HepG2 (cell line): ENCODE results near the gene GHRL. TPM values are rescaled to one million over a fixed set of nuclear protein-coding genes. Genes with fewer than 3 reads are reported as not detected.

Experiments used
- ATAC-seq: fragments of 200-7000 bp; cut with Tn5 transposase; 3 replicates; pipeline ENCODE4 v1.9.1; 2020; ENCODE audit warnings: mild to moderate bottlenecking, moderate library complexity
- BruUV-seq: library from RNA; stranded (reverse); fragments of 400-500 nt; replicated peaks from 2 replicates; lab custom pipeline; 2021; lab: Mats Ljungman, UMichigan
- CTCF ChIA-PET: fragments of 300-600 bp; formaldehyde crosslinking; extraction: SDS; loops from one replicate; lab custom pipeline; 2021; ENCODE audit warnings: low total read pairs, inconsistent platforms, low intra/inter-chr PET ratio; lab: Yijun Ruan, JAX
- POLR2A ChIA-PET: fragments of 350-600 bp; sonication (Branson Sonifier 250); formaldehyde crosslinking; loops from one replicate; lab custom pipeline; 2020; ENCODE audit warnings: antibody characterized with exemption, inconsistent platforms; lab: Yijun Ruan, JAX
- DNase-seq: peaks from one replicate; pipeline ENCODE4 v3.0.0-alpha.2; 2015; ENCODE audit warnings: low spot score
- FAIRE-seq: peaks from 3 replicates; lab custom pipeline; 2011; peaks lifted over from hg19 to GRCh38; lab: Jason Lieb, UNC
- H2AFZ ChIP-seq: one replicate; pipeline ENCODE4 v1.6.1; 2011; ENCODE audit warnings: low read length, inconsistent platforms
- H3K27ac ChIP-seq: fragments of 300-600 bp; 3 replicates; pipeline ENCODE4 v1.8.0; 2011; ENCODE audit warnings: mixed run types, mild to moderate bottlenecking, mixed read lengths, low read length, inconsistent platforms; ENCODE audit not compliant: insufficient read depth; ENCODE audit errors: extremely low read length
- H3K27me3 ChIP-seq, 2 experiments: fragments of 200-600 bp in 1 of 2; 2 replicates in 1 of 2; 3 replicates in 1 of 2; pipeline versions ENCODE4 v1.6.0 to v1.8.0; 2011; ENCODE audit warnings: low read length in 2 of 2, mild to moderate bottlenecking in 2 of 2, moderate library complexity in 2 of 2, inconsistent platforms in 1 of 2; ENCODE audit not compliant: insufficient read depth in 2 of 2, control insufficient read depth in 1 of 2
- H3K36me3 ChIP-seq, 2 experiments: fragments of 200-600 bp in 1 of 2; replicated peaks in 1 of 2; 2 replicates in 1 of 2; 3 replicates in 1 of 2; pipeline versions ENCODE4 v1.5.1 to v1.8.0; 2011; ENCODE audit warnings: low read length in 2 of 2, inconsistent platforms in 1 of 2; ENCODE audit not compliant: insufficient read depth in 2 of 2, control insufficient read depth in 1 of 2
- H3K4me1 ChIP-seq: 2 replicates; pipeline ENCODE4 v1.5.1; 2012; ENCODE audit warnings: low read length, inconsistent platforms; ENCODE audit not compliant: insufficient read depth
- H3K4me2 ChIP-seq: 2 replicates; pipeline ENCODE4 v1.6.0; 2011; ENCODE audit warnings: low read depth, low read length, inconsistent platforms
- H3K4me3 ChIP-seq, 3 experiments: fragments of 200-600 bp in 1 of 3; sonication (generic), shearing (Covaris generic) in 1 of 3; replicated peaks in 1 of 3; 2 replicates each; pipeline ENCODE4 v1.5.1; 2011 to 2016; ENCODE audit warnings: low read length in 3 of 3, inconsistent platforms in 2 of 3, low read depth in 2 of 3, mild to moderate bottlenecking in 2 of 3, control low read depth in 1 of 3, mixed read lengths in 1 of 3; ENCODE audit not compliant: insufficient read depth in 1 of 3
- H3K79me2 ChIP-seq: one replicate; pipeline ENCODE4 v1.6.1; 2011; ENCODE audit warnings: low read length, inconsistent platforms; ENCODE audit not compliant: insufficient read depth
- H3K9ac ChIP-seq: 2 replicates; pipeline ENCODE4 v1.6.0; 2011; ENCODE audit warnings: mild to moderate bottlenecking, low read depth, low read length, inconsistent platforms; ENCODE audit not compliant: insufficient read depth
- H3K9me3 ChIP-seq: 2 replicates; pipeline ENCODE4 v1.5.1; 2012; ENCODE audit warnings: mild to moderate bottlenecking, low read length
- H4K20me1 ChIP-seq: 2 replicates; pipeline ENCODE4 v1.6.0; 2011; ENCODE audit warnings: inconsistent platforms, mild to moderate bottlenecking, low read length, moderate library complexity; ENCODE audit not compliant: insufficient read depth
- GMEB1 ChIP-seq: sonication (generic); formaldehyde crosslinking; IDR thresholded peaks from 2 replicates; pipeline ENCODE4 v1.5.1; 2020; ENCODE audit warnings: missing genetic modification reagents, mild to moderate bottlenecking, borderline replicate concordance
- MAFK ChIP-seq, 2 experiments: IDR thresholded peaks in 1 of 2; conservative IDR thresholded peaks in 1 of 2; 2 replicates each; pipeline ENCODE4 v1.6.1; 2011; ENCODE audit warnings: improper control_type of control experiment in 2 of 2, low read length in 2 of 2
- MAZ ChIP-seq, 2 experiments: sonication (generic) in 1 of 2; formaldehyde crosslinking in 1 of 2; IDR thresholded peaks; 2 replicates each; pipeline versions ENCODE4 v1.5.0 to v1.6.1; 2012 to 2020; ENCODE audit warnings: low read depth in 2 of 2, mild to moderate bottlenecking in 2 of 2, borderline replicate concordance in 1 of 2, improper control_type of control experiment in 1 of 2, low read length in 1 of 2, missing genetic modification reagents in 1 of 2, moderate library complexity in 1 of 2
- PBX3 ChIP-seq: sonication (generic); formaldehyde crosslinking; IDR thresholded peaks from 2 replicates; pipeline ENCODE4 v1.8.1; 2023; ENCODE audit warnings: missing genetic modification reagents, inconsistent platforms, borderline replicate concordance
- PLRG1 ChIP-seq: fragments of 450-650 bp; conservative IDR thresholded peaks from 2 replicates; pipeline ENCODE4 v1.6.1; 2016
- SKIL ChIP-seq: sonication (generic); formaldehyde crosslinking; IDR thresholded peaks from 2 replicates; pipeline ENCODE4 v1.8.0; 2022; ENCODE audit warnings: missing genetic modification reagents, mild to moderate bottlenecking, moderate library complexity, borderline replicate concordance
- SOX6 ChIP-seq, 2 experiments: fragments of 450-650 bp in 1 of 2; sonication (generic) in 1 of 2; formaldehyde crosslinking in 1 of 2; IDR thresholded peaks; 2 replicates each; pipeline versions ENCODE4 v1.4.0 to v1.6.1; 2017 to 2020; ENCODE audit warnings: antibody characterized with exemption in 1 of 2, mild to moderate bottlenecking in 1 of 2, missing genetic modification reagents in 1 of 2
- TOE1 ChIP-seq: sonication (generic); formaldehyde crosslinking; IDR thresholded peaks from 2 replicates; pipeline ENCODE4 v1.4.0; 2020; ENCODE audit warnings: mild to moderate bottlenecking, missing genetic modification reagents
- ZNF430 ChIP-seq: sonication (generic); formaldehyde crosslinking; IDR thresholded peaks from 2 replicates; pipeline ENCODE4 v1.9.0; 2021; ENCODE audit warnings: mild to moderate bottlenecking, missing genetic modification reagents
- WGBS: methylation state at CpG from one replicate; pipeline ENCODE4 v1.1.6; 2017; ENCODE audit warnings: low lambda C conversion rate; 5-methylcytosine and 5-hydroxymethylcytosine counted together
- in situ Hi-C: cut with HindIII; loops from 2 replicates; pipeline ENCODE4 v1.10.0; 2017; ENCODE audit warnings: low pct_unique_long_range_greater_than_20kb; ENCODE audit not compliant: extremely low pct_ligation_motif_present
- intact Hi-C: fragments of 100-400 bp; cut with micrococcal nuclease; formaldehyde crosslinking; loops from one replicate; pipeline ENCODE4 v1.10.0; 2022; ENCODE audit not compliant: unreplicated experiment
- polyA plus RNA-seq, 8 experiments: library from polyadenylated mRNA; depleted of rRNA in 3 of 8; stranded (reverse) in 7 of 8; unstranded in 1 of 8; fragments of >200 nt; fragmentation: Illumina TruSeq in 4 of 8; extraction: Trizol in 4 of 8; gene quantifications; 2 replicates each; pipeline versions ENCODE4 v1.2.1 to v1.2.3, GENCODE V29; 2011 to 2016; ENCODE audit warnings: low read depth in 4 of 8, missing spikeins in 1 of 8, mixed read lengths in 1 of 8; ENCODE audit not compliant: insufficient read depth in 1 of 8
- total RNA-seq, 5 experiments: library from RNA; depleted of rRNA; stranded (reverse); fragments of >200 nt; fragmentation: Illumina TruSeq; extraction: Trizol; gene quantifications; 2 replicates each; pipeline ENCODE4 v1.2.3, GENCODE V29; 2016; ENCODE audit warnings: low read depth in 1 of 5

The GHRL gene
- total and polyA plus RNA-seq, 2 of the 13 experiments (the other 11 are each of a cell fraction or from before 2014, with no cell fraction given), result 0.09 TPM; not detected in 1

- intact Hi-C loops (no loop called here), in situ Hi-C loops (no loop called here)
- POLR2A ChIA-PET, result interaction anchor here (0.6 to 2.0 kb wide), 30 partner anchors 8 to 498 kb away, joined by 3 to 16 read pairs (median 4); partner anchors contain the start of genes ARPC4, CRELD1, GHRL and OGG1
- no peak for TF ChIP-seq PBX3
- no peak for TF ChIP-seq TOE1 (CRISPR knock-in tag)
- no peak for TF ChIP-seq PLRG1
- TF ChIP-seq ZNF430 (CRISPR knock-in tag), result peak; percentile 91; the same call in 1 of the 2 replicates
- no peak for TF ChIP-seq MAZ (IDR thresholded peaks at IDR 0.05; ENCODE audit: borderline replicate concordance, low read depth, low read length)
- peak; percentile 90 for TF ChIP-seq MAZ (CRISPR knock-in tag; IDR thresholded peaks at IDR 0.05; ENCODE audit: low read depth)
- no peak for TF ChIP-seq SKIL
- TF ChIP-seq MAFK (conservative IDR thresholded peaks at IDR 0.05 in 1 of 2, IDR thresholded peaks at IDR 0.05 in 1 of 2; ENCODE audit: low read length in 2 of 2), result no peak
- TF ChIP-seq SOX6 (IDR thresholded peaks at IDR 0.05), result no peak
- TF ChIP-seq SOX6 (CRISPR knock-in tag; IDR thresholded peaks at IDR 0.05), result peak; percentile 48; the same call in 1 of the 2 replicates
- peak; percentile 59; the same call in 1 of the 2 replicates for TF ChIP-seq GMEB1 (CRISPR knock-in tag)
These were observed 44.4 kb downstream of the GHRL start, which contains the start of gene TATDN2 for GRCh38 chr3:10248184-10248983. TSS of gene TATDN2 (plus strand) at chr3:10248459. CDS start at chr3:10249201, 742 bp downstream.

More at GRCh38 chr3:10248184-10248983, 44.4 kb downstream of the GHRL start, which contains the start of gene TATDN2:
- Histone ChIP-seq H4K20me1 (peaks cover 15% of the 10 kb centered on the region), H3K27ac (peak within 1 kb of the TSS; percentile 86), H3K4me1 (peaks cover 41% of the 10 kb centered on the region), H3K27me3 (no peaks in the 10 kb centered on the region; a peak in 1 of 5 replicates), H3K4me3 (peak within 1 kb of the TSS; percentile 77 to 95 (median 92)), H3K9ac (peak within 1 kb of the TSS; percentile 89), H2AFZ (no peak within 1 kb of the TSS), H3K36me3 (peaks cover 6 to 20% of the 10 kb centered on the region in 2 experiments; a peak in 4 of 5 replicates), H3K9me3 (peaks cover 20% of the 10 kb centered on the region), H3K4me2 (peak within 1 kb of the TSS; percentile 98), H3K79me2 (peaks cover 41% of the 10 kb centered on the region)
- CTCF ChIA-PET, result no interaction called here
- WGBS, result 2% methylated on average over 7 of the region's 80 CpGs
- BruUV-seq, result no TSS peak
- ATAC-seq (peak; percentile 94), FAIRE-seq (peak; percentile 47), DNase-seq (peak; percentile 95)
